ENCODE measurements around the gene RHBDL2. TPM values are rescaled to one million over a fixed set of nuclear protein-coding genes. Genes with fewer than 3 reads are reported as not detected.
"Not testable (repeated sequence)": the region's sequence is repeated elsewhere in the genome, so short reads cannot be mapped to it uniquely, and the experiment has no call there.

The RHBDL2 gene
- total and polyA plus RNA-seq, 5 donors from 2014 or later = 0.10 TPM; not detected in 3

GRCh38 chr1:38852780-38853179, 88.8 kb downstream of the RHBDL2 start:
- Mint-ChIP-seq H3K36me3 (peaks cover 23% of the 10 kb centered on the region), H3K27ac (peak overlapping the region; percentile 18 to 76 (median 59)), H3K4me3 (peak overlapping the region in 1 of 4 donors; percentile 65), H3K9me3 (no peaks in the 10 kb centered on the region), H3K4me1 (peaks cover 14 to 52% (median 41%) of the 10 kb centered on the region in 4 donors), H3K27me3 (no peaks in the 10 kb centered on the region)
- peaks cover 15% of the 10 kb centered on the region for H3K4me1 ChIP-seq (ENCODE audit: control insufficient read depth, insufficient read depth, low read length, poor library complexity, severe bottlenecking)
- H3K4me3 ChIP-seq (ENCODE audit: low read depth, low read length) = peak overlapping the region; percentile 29
- ATAC-seq (ENCODE audit: low read depth in 2 of 2) = no peak
- no peaks in the 10 kb centered on the region for H3K9me3 ChIP-seq (ENCODE audit: control insufficient read depth in 2 of 2, low read length in 2 of 2)
- peaks cover 58% of the 10 kb centered on the region for H3K36me3 ChIP-seq (ENCODE audit: control insufficient read depth, insufficient read depth, low read length)
- DNase-seq = peak in 1 of 3 donors; percentile 32
- no peaks in the 10 kb centered on the region for H3K27me3 ChIP-seq (ENCODE audit: control insufficient read depth, insufficient read depth, low read length)
- H3K27ac ChIP-seq (ENCODE audit: insufficient read depth, low read length, poor library complexity, severe bottlenecking) = no peak overlapping the region

GRCh38 chr1:38848071-38848470, 93.6 kb downstream of the RHBDL2 start:
- Histone ChIP-seq H3K27ac (ENCODE audit: insufficient read depth, low read length, poor library complexity, severe bottlenecking) (no peak overlapping the region), H3K36me3 (ENCODE audit: control insufficient read depth, insufficient read depth, low read length) (peaks cover 62% of the 10 kb centered on the region), H3K4me3 (ENCODE audit: low read depth, low read length) (no peak overlapping the region), H3K27me3 (ENCODE audit: control insufficient read depth, insufficient read depth, low read length) (no peaks in the 10 kb centered on the region), H3K9me3 (ENCODE audit: control insufficient read depth in 2 of 2, low read length in 2 of 2) (no peaks in the 10 kb centered on the region), H3K4me1 (ENCODE audit: control insufficient read depth, insufficient read depth, low read length, poor library complexity, severe bottlenecking) (no peaks in the 10 kb centered on the region)
- DNase-seq = no peak
- H3K9me3 Mint-ChIP-seq = no peaks in the 10 kb centered on the region
- no peaks in the 10 kb centered on the region for H3K27me3 Mint-ChIP-seq
- H3K36me3 Mint-ChIP-seq = peaks cover 36% of the 10 kb centered on the region
- H3K4me3 Mint-ChIP-seq = no peak overlapping the region
- peak overlapping the region in 1 of 3 donors; percentile 21 for H3K27ac Mint-ChIP-seq
- no peak for ATAC-seq (ENCODE audit: low read depth in 2 of 2)
- H3K4me1 Mint-ChIP-seq = peaks cover 21 to 28% (median 26%) of the 10 kb centered on the region in 4 donors

- H3K4me3 ChIP-seq (ENCODE audit: low read depth, low read length) = no peak overlapping the region
- no peaks in the 10 kb centered on the region for H3K9me3 Mint-ChIP-seq
- DNase-seq = no peak
- no peaks in the 10 kb centered on the region for H3K27me3 Mint-ChIP-seq
- no peaks in the 10 kb centered on the region for H3K4me1 ChIP-seq (ENCODE audit: control insufficient read depth, insufficient read depth, low read length, poor library complexity, severe bottlenecking)
- no peak overlapping the region for H3K27ac ChIP-seq (ENCODE audit: insufficient read depth, low read length, poor library complexity, severe bottlenecking)
- peaks cover 45% of the 10 kb centered on the region for H3K36me3 Mint-ChIP-seq
- no peak overlapping the region for H3K4me3 Mint-ChIP-seq
- H3K36me3 ChIP-seq (ENCODE audit: control insufficient read depth, insufficient read depth, low read length) = peaks cover 61% of the 10 kb centered on the region
- no peak for ATAC-seq (ENCODE audit: low read depth in 2 of 2)
- H3K27me3 ChIP-seq (ENCODE audit: control insufficient read depth, insufficient read depth, low read length) = no peaks in the 10 kb centered on the region
- H3K4me1 Mint-ChIP-seq = peaks cover 12 to 23% (median 18%) of the 10 kb centered on the region in 4 donors
- no peaks in the 10 kb centered on the region for H3K9me3 ChIP-seq (ENCODE audit: control insufficient read depth in 2 of 2, low read length in 2 of 2)
- H3K27ac Mint-ChIP-seq = peak overlapping the region in 1 of 3 donors; percentile 55
Observed at GRCh38 chr1:38846210-38846609, 95.4 kb downstream of the RHBDL2 start.

GRCh38 chr1:38845088-38845487, 96.5 kb downstream of the RHBDL2 start:
- Mint-ChIP-seq H3K4me1 (peaks cover 10 to 26% (median 23%) of the 10 kb centered on the region in 4 donors), H3K36me3 (peaks cover 44% of the 10 kb centered on the region)
- DNase-seq; H3K27me3 Mint-ChIP-seq; H3K27ac Mint-ChIP-seq; H3K27me3 ChIP-seq (ENCODE audit: control insufficient read depth, insufficient read depth, low read length); H3K9me3 ChIP-seq (ENCODE audit: control insufficient read depth in 2 of 2, low read length in 2 of 2); H3K4me3 Mint-ChIP-seq; H3K4me3 ChIP-seq (ENCODE audit: low read depth, low read length); H3K9me3 Mint-ChIP-seq; ATAC-seq (ENCODE audit: low read depth in 2 of 2); H3K27ac ChIP-seq (ENCODE audit: insufficient read depth, low read length, poor library complexity, severe bottlenecking); H3K4me1 ChIP-seq (ENCODE audit: control insufficient read depth, insufficient read depth, low read length, poor library complexity, severe bottlenecking): not testable (repeated sequence)
- peaks cover 62% of the 10 kb centered on the region for H3K36me3 ChIP-seq (ENCODE audit: control insufficient read depth, insufficient read depth, low read length)

GRCh38 chr1:38840281-38840680, 101.3 kb downstream of the RHBDL2 start:
- no peaks in the 10 kb centered on the region for H3K27me3 ChIP-seq (ENCODE audit: control insufficient read depth, insufficient read depth, low read length)
- peaks cover 62% of the 10 kb centered on the region for H3K36me3 ChIP-seq (ENCODE audit: control insufficient read depth, insufficient read depth, low read length)
- peaks cover 0 to 20% (median 18%) of the 10 kb centered on the region in 4 donors for H3K4me1 Mint-ChIP-seq
- no peaks in the 10 kb centered on the region for H3K4me1 ChIP-seq (ENCODE audit: control insufficient read depth, insufficient read depth, low read length, poor library complexity, severe bottlenecking)
- no peak overlapping the region for H3K4me3 ChIP-seq (ENCODE audit: low read depth, low read length)
- peak overlapping the region in 2 of 3 donors; percentile 2 to 65 for H3K27ac Mint-ChIP-seq
- peaks cover 43% of the 10 kb centered on the region for H3K36me3 Mint-ChIP-seq
- H3K9me3 Mint-ChIP-seq = no peaks in the 10 kb centered on the region
- H3K27ac ChIP-seq (ENCODE audit: insufficient read depth, low read length, poor library complexity, severe bottlenecking) = no peak overlapping the region
- no peak overlapping the region for H3K4me3 Mint-ChIP-seq
- no peak for DNase-seq
- H3K9me3 ChIP-seq (ENCODE audit: control insufficient read depth in 2 of 2, low read length in 2 of 2) = no peaks in the 10 kb centered on the region
- ATAC-seq (ENCODE audit: low read depth in 2 of 2) = no peak
- H3K27me3 Mint-ChIP-seq = no peaks in the 10 kb centered on the region

- H3K4me1 ChIP-seq (ENCODE audit: control insufficient read depth, insufficient read depth, low read length, poor library complexity, severe bottlenecking) = no peaks in the 10 kb centered on the region
- H3K9me3 ChIP-seq (ENCODE audit: control insufficient read depth in 2 of 2, low read length in 2 of 2) = no peaks in the 10 kb centered on the region
- ATAC-seq (ENCODE audit: low read depth in 2 of 2) (no peak), DNase-seq (no peak)
- H3K27ac ChIP-seq (ENCODE audit: insufficient read depth, low read length, poor library complexity, severe bottlenecking) = no peak overlapping the region
- no peaks in the 10 kb centered on the region for H3K27me3 ChIP-seq (ENCODE audit: control insufficient read depth, insufficient read depth, low read length)
- H3K4me3 Mint-ChIP-seq = no peak overlapping the region
- peaks cover 0 to 23% (median 17%) of the 10 kb centered on the region in 4 donors for H3K4me1 Mint-ChIP-seq
- H3K27me3 Mint-ChIP-seq = no peaks in the 10 kb centered on the region
- no peak overlapping the region for H3K4me3 ChIP-seq (ENCODE audit: low read depth, low read length)
- no peaks in the 10 kb centered on the region for H3K9me3 Mint-ChIP-seq
- H3K36me3 ChIP-seq (ENCODE audit: control insufficient read depth, insufficient read depth, low read length) = peaks cover 54% of the 10 kb centered on the region
- H3K36me3 Mint-ChIP-seq = peaks cover 34% of the 10 kb centered on the region
- no peak overlapping the region for H3K27ac Mint-ChIP-seq
Observed at GRCh38 chr1:38839363-38839762, 102.3 kb downstream of the RHBDL2 start.

- not testable (repeated sequence) for H3K27ac ChIP-seq (ENCODE audit: insufficient read depth, low read length, poor library complexity, severe bottlenecking); H3K9me3 Mint-ChIP-seq
Observed at GRCh38 chr1:38836316-38836715, 105.3 kb downstream of the RHBDL2 start.

More at GRCh38 chr1:38836316-38836715, 105.3 kb downstream of the RHBDL2 start:
- not testable (repeated sequence) for H3K27me3 Mint-ChIP-seq; H3K4me1 ChIP-seq (ENCODE audit: control insufficient read depth, insufficient read depth, low read length, poor library complexity, severe bottlenecking); H3K9me3 ChIP-seq (ENCODE audit: control insufficient read depth in 2 of 2, low read length in 2 of 2); ATAC-seq (ENCODE audit: low read depth in 2 of 2); H3K27ac Mint-ChIP-seq; H3K4me3 Mint-ChIP-seq; H3K4me3 ChIP-seq (ENCODE audit: low read depth, low read length); DNase-seq; H3K27me3 ChIP-seq (ENCODE audit: control insufficient read depth, insufficient read depth, low read length)
- Mint-ChIP-seq H3K36me3 (peaks cover 17% of the 10 kb centered on the region), H3K4me1 (peaks cover 0 to 11% (median 6%) of the 10 kb centered on the region in 4 donors)
- H3K36me3 ChIP-seq (ENCODE audit: control insufficient read depth, insufficient read depth, low read length) = peaks cover 32% of the 10 kb centered on the region

All from CD4-positive, CD25-positive, alpha-beta regulatory T cell (primary cell).